ENCODE results near the gene CHRNB1. TPM values are rescaled to one million over a fixed set of nuclear protein-coding genes. Genes with fewer than 3 reads are reported as not detected.
A peak's percentile ranks its signal among the peaks of the same experiment; 100 is the strongest.

The CHRNB1 gene
- total RNA-seq, 1 donor from 2014 or later = 11.8 TPM

GRCh38 chr17:7475764-7476422 is 31.0 kb downstream of the CHRNB1 start:
- peak overlapping the region; percentile 71 for H3K27ac Mint-ChIP-seq (ENCODE audit: unreplicated experiment)
- no peak for DNase-seq (ENCODE audit: low spot score)
- no peaks in the 10 kb centered on the region for H3K9me3 Mint-ChIP-seq (ENCODE audit: unreplicated experiment)
- peaks cover 31% of the 10 kb centered on the region for H3K4me1 Mint-ChIP-seq (ENCODE audit: unreplicated experiment)
- TF ChIP-seq CTCF (IDR thresholded peaks at IDR 0.05; ENCODE audit: unreplicated experiment) = no peak
- H3K27me3 Mint-ChIP-seq (ENCODE audit: unreplicated experiment) = peaks cover 13% of the 10 kb centered on the region
- no peaks in the 10 kb centered on the region for H3K36me3 Mint-ChIP-seq (ENCODE audit: low read depth, unreplicated experiment)
- H3K4me3 Mint-ChIP-seq (ENCODE audit: unreplicated experiment) = no peak overlapping the region

GRCh38 chr17:7476494-7476893 is 31.6 kb downstream of the CHRNB1 start:
- H3K27me3 Mint-ChIP-seq (ENCODE audit: unreplicated experiment) = peaks cover 14% of the 10 kb centered on the region

GRCh38 chr17:7476951-7477350 is 32.1 kb downstream of the CHRNB1 start:
- Mint-ChIP-seq H3K27me3 (ENCODE audit: unreplicated experiment) (peaks cover 16% of the 10 kb centered on the region), H3K4me1 (ENCODE audit: unreplicated experiment) (peaks cover 37% of the 10 kb centered on the region), H3K9me3 (ENCODE audit: unreplicated experiment) (no peaks in the 10 kb centered on the region), H3K36me3 (ENCODE audit: low read depth, unreplicated experiment) (peaks cover under 1% of the 10 kb centered on the region), H3K27ac (ENCODE audit: unreplicated experiment) (no peak overlapping the region), H3K4me3 (ENCODE audit: unreplicated experiment) (peak overlapping the region; percentile 26)
- no peak for DNase-seq (ENCODE audit: low spot score)
- no peak for TF ChIP-seq CTCF (IDR thresholded peaks at IDR 0.05; ENCODE audit: unreplicated experiment)

More at GRCh38 chr17:7476494-7476893, 31.6 kb downstream of the CHRNB1 start:
- H3K27ac Mint-ChIP-seq (ENCODE audit: unreplicated experiment) = peak overlapping the region; percentile 71
- no peaks in the 10 kb centered on the region for H3K9me3 Mint-ChIP-seq (ENCODE audit: unreplicated experiment)
- H3K4me1 Mint-ChIP-seq (ENCODE audit: unreplicated experiment) = peaks cover 35% of the 10 kb centered on the region
- TF ChIP-seq CTCF (IDR thresholded peaks at IDR 0.05; ENCODE audit: unreplicated experiment) = no peak
- no peaks in the 10 kb centered on the region for H3K36me3 Mint-ChIP-seq (ENCODE audit: low read depth, unreplicated experiment)
- H3K4me3 Mint-ChIP-seq (ENCODE audit: unreplicated experiment) = peak overlapping the region; percentile 26
- DNase-seq (ENCODE audit: low spot score) = no peak

GRCh38 chr17:7477392-7478275 is 32.8 kb downstream of the CHRNB1 start:
- peaks cover 42% of the 10 kb centered on the region for H3K4me1 Mint-ChIP-seq (ENCODE audit: unreplicated experiment)
- H3K4me3 Mint-ChIP-seq (ENCODE audit: unreplicated experiment) = peak overlapping the region; percentile 94
- TF ChIP-seq CTCF (IDR thresholded peaks at IDR 0.05; ENCODE audit: unreplicated experiment) = no peak
- H3K27ac Mint-ChIP-seq (ENCODE audit: unreplicated experiment) = no peak overlapping the region
- DNase-seq (ENCODE audit: low spot score) = no peak
- peaks cover 4% of the 10 kb centered on the region for H3K36me3 Mint-ChIP-seq (ENCODE audit: low read depth, unreplicated experiment)
- peaks cover 19% of the 10 kb centered on the region for H3K27me3 Mint-ChIP-seq (ENCODE audit: unreplicated experiment)
- H3K9me3 Mint-ChIP-seq (ENCODE audit: unreplicated experiment) = no peaks in the 10 kb centered on the region

All from endothelial cell (in vitro differentiated cells).